C4-2B (cell line): ENCODE data around the gene PDZD2.

Source experiments
- H3K27ac ChIP-seq: fragments of 450-650 bp; 2 replicates; pipeline ENCODE4 v1.5.1; 2017
- ZFX ChIP-seq: fragments of 450-650 bp; IDR thresholded peaks from 2 replicates; pipeline ENCODE4 v1.6.1; 2017
- TF ChIP-seq, protein P1 (sequence below): fragments of 450-650 bp; conservative IDR thresholded peaks from 2 replicates; pipeline ENCODE4 v1.5.1; 2017; ENCODE audit warnings: mild to moderate bottlenecking

PDZD2 gene

DNA sequence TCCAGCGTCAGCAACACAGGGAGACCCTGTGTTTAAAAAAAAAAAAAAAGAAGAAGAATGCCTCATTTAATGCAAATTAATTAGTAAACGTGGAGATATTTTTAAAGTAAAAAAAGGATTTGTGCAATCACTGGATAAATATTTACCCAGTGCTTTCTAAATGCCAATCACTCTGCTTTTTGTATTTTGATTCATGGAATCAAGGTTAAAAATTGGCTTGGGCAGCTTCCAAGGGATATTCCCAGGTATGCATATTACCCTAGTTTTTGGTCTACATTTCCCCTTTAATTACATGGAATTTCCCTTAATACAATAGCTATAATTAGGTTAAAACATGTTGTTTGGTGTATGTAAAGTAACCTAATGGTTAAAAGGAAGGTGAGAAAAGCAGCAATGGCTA is 31.4 kb upstream of the PDZD2 start:
- no peak overlapping the region for H3K27ac ChIP-seq
- TF ChIP-seq ZFX = no peak
- TF ChIP-seq, protein P1, sequence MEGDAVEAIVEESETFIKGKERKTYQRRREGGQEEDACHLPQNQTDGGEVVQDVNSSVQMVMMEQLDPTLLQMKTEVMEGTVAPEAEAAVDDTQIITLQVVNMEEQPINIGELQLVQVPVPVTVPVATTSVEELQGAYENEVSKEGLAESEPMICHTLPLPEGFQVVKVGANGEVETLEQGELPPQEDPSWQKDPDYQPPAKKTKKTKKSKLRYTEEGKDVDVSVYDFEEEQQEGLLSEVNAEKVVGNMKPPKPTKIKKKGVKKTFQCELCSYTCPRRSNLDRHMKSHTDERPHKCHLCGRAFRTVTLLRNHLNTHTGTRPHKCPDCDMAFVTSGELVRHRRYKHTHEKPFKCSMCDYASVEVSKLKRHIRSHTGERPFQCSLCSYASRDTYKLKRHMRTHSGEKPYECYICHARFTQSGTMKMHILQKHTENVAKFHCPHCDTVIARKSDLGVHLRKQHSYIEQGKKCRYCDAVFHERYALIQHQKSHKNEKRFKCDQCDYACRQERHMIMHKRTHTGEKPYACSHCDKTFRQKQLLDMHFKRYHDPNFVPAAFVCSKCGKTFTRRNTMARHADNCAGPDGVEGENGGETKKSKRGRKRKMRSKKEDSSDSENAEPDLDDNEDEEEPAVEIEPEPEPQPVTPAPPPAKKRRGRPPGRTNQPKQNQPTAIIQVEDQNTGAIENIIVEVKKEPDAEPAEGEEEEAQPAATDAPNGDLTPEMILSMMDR = no peak

DNA sequence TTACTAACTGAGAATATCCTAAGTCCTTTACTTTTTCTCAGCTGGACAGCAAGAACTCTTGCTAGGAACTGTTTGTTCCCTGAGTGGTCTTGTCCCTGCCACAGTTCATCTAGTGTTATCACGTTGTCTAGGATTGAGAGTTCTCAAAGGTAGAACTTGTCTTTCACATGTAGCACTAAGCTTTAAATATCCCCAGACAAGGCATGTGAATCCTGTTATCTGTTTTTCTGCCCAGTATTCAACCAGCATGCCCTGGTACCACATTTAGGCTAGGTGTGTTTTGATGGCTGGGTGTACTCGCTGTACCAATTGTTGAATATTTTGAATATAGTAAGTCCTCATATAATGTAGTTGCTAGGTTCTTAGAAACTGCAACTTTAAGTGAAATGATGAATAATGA is 27.9 kb upstream of the PDZD2 start:
- no peak for TF ChIP-seq ZFX
- TF ChIP-seq, protein P1 = no peak

DNA sequence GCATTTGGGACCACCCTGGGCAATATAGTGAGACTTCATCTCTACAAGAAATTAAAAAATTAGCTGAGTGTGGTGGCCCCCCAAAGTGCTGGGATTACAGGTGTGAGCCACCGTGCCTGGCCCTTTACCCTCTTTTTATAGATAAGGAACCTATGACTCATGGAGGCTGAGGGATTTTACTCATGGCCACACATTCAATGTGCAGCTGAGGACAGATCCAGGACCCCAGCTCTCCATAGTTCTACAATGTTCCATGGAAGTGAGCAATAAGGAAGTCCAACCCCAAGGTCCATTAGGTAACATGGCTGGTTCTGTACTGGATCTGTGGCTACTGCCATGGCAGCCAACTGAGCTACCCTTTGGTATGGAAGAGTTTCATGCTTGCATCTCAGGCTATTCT is 25.3 kb upstream of the PDZD2 start:
- TF ChIP-seq, protein P1 = no peak
- TF ChIP-seq ZFX = no peak
- H3K27ac ChIP-seq = no peak overlapping the region

More for the DNA sequence above, 27.9 kb upstream of the PDZD2 start:
- H3K27ac ChIP-seq = no peak overlapping the region

DNA sequence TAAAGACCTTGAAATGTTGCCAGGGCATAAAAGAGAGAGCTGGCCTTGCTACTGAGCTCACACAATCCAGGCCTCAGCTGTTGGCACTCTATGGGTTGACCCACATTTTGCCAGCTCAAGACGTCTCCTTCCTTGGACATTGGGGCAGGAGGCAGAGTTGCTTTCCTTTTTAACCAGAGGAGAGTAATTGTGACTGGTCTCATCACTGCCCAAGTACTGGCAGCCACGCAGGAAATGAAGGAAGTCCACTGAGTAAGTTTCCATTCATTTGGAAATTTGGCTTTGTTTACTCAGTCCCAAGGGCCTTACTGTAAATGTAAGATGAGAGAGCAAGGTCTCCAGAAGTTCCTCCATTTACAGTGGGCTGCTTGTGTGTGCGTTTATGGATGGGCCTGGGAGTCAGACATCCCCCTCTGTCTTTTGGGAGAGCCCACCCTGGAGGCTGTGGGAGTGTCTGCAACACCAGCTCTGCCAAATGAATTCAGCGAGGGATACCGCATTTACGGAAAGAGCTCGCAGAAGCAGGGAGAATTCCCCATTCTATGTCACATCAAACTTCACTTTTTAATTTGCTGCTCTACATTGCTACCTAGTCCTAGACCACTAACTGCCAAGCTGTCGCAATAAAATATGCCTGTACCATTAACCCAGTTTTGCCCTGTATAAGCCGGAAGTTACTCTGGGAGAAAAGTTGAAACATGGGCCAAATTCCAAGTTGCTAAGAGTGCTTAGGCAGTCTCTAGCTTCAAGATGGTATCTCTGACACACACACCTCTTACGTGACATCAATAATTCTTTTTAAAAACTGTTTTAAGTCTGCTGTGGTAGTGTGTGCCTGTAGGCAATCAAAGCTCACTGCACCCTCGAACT is 24.5 kb upstream of the PDZD2 start:
- no peak for TF ChIP-seq ZFX
- TF ChIP-seq, protein P1 = no peak
- no peak overlapping the region for H3K27ac ChIP-seq

DNA sequence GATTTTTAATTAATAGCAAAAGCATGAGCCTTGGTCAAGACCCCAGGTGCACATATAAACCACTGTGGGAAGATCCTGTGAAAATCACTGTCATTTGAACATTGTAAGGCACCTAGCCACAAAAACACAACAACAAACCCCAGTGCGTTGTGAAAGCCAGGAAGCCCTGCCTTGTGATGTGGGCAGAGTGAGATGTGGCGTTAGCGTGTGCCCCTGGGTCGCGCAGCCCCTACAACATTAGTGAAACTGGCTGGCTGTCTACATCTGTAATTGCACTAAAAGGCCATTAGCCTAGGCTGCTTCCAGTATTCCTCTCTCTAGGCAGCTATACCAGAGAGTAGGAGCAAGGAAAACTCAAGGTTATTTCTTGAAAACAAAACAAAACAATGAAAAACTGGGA is 21.1 kb upstream of the PDZD2 start:
- no peak overlapping the region for H3K27ac ChIP-seq
- TF ChIP-seq, protein P1 = no peak
- no peak for TF ChIP-seq ZFX

DNA sequence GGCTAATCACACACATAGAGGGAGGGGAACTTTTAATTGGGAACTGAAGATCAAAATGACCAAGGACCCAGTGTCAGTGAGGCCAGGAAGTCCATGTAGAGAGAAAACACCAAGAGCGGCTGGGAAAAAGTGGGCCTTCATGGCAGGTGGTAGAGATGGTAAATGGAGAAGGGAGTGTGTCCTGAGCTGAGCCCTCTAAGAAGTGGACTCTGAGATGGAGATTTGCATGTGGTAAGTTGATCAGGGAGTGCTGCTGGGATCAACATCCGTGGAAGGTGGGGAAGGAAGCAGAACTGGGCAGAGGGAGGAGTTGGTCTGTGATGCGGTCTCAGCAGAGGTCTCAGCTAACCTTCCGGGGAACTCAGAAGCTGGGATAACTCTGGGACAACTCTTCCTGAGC is 18.9 kb upstream of the PDZD2 start:
- no peak for TF ChIP-seq ZFX
- TF ChIP-seq, protein P1 = no peak

DNA sequence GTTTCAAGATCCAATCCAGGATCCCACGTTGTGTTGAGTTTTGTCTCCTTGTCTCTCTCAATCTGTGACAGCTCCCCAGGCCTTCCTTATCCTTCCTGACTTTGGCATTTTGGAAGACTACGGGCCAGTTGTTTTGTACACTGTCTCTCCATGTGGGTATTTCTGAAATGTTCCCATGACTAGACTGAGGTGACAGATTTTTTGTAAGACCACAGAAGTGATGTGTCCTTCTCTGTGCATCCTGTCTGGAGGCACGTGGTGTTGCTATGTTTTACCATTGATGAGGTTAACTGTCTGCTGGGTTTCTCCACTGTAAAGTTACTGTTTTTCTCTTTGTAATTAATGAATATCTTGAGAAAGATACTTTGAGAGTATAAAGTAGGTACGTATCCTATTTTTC is 15.7 kb upstream of the PDZD2 start:
- TF ChIP-seq, protein P1 = no peak
- TF ChIP-seq ZFX = no peak
- no peak overlapping the region for H3K27ac ChIP-seq

More for the DNA sequence above, 18.9 kb upstream of the PDZD2 start:
- no peak overlapping the region for H3K27ac ChIP-seq
